GM12864 (cell line): Measurements from ENCODE around the gene FAM110C.
"Not testable (repeated sequence)": the region's sequence is repeated elsewhere in the genome, so short reads cannot be mapped to it uniquely, and the experiment has no call there.

ENCODE experiments used
- DNase-seq: peaks from one replicate; pipeline ENCODE4 v3.0.0-alpha.2; 2011; ENCODE audit warnings: low read depth
- H3K4me3 ChIP-seq: 2 replicates; pipeline ENCODE4 v1.5.1; 2011; ENCODE audit warnings: mild to moderate bottlenecking, low read depth, low read length, control low read depth
- CTCF ChIP-seq: IDR thresholded peaks from 2 replicates; pipeline ENCODE4 v1.5.1; 2011; ENCODE audit warnings: low read depth, mild to moderate bottlenecking, moderate library complexity, low read length, control low read depth, inconsistent platforms; ENCODE audit errors: missing control alignments

FAM110C gene

GRCh38 chr2:28406-28975 is 17.8 kb downstream of the FAM110C start:
- no peak overlapping the region for H3K4me3 ChIP-seq
- no peak for TF ChIP-seq CTCF
- DNase-seq: no peak

GRCh38 chr2:26891-27290 is 19.4 kb downstream of the FAM110C start:
- no peak for TF ChIP-seq CTCF
- DNase-seq: no peak

GRCh38 chr2:25543-25942 is 20.8 kb downstream of the FAM110C start:
- TF ChIP-seq CTCF: no peak
- no peak for DNase-seq
- H3K4me3 ChIP-seq: no peak overlapping the region

More at GRCh38 chr2:26891-27290, 19.4 kb downstream of the FAM110C start:
- no peak overlapping the region for H3K4me3 ChIP-seq

GRCh38 chr2:24591-24990 is 21.7 kb downstream of the FAM110C start:
- not testable (repeated sequence) for DNase-seq, H3K4me3 ChIP-seq

GRCh38 chr2:24107-24506 is 22.2 kb downstream of the FAM110C start:
- no peak for DNase-seq
- TF ChIP-seq CTCF: no peak

GRCh38 chr2:23283-23682 is 23.0 kb downstream of the FAM110C start:
- TF ChIP-seq CTCF: no peak
- DNase-seq: no peak
- H3K4me3 ChIP-seq: no peak overlapping the region

More at GRCh38 chr2:24107-24506, 22.2 kb downstream of the FAM110C start:
- H3K4me3 ChIP-seq: no peak overlapping the region

- not testable (repeated sequence) for DNase-seq, H3K4me3 ChIP-seq
These were observed 24.1 kb downstream of the FAM110C start for GRCh38 chr2:22244-22643.

GRCh38 chr2:20259-20658 is 26.0 kb downstream of the FAM110C start:
- not testable (repeated sequence) for DNase-seq, H3K4me3 ChIP-seq

GRCh38 chr2:19505-19904 is 26.8 kb downstream of the FAM110C start:
- H3K4me3 ChIP-seq: no peak overlapping the region
- no peak for DNase-seq
- no peak for TF ChIP-seq CTCF
